Posterior cingulate gyrus (tissue), 11 donors: ENCODE data around the gene CSMD2.

Experiments used
- DNase-seq, 10 donors: peaks; one replicate each; pipeline versions ENCODE4 v3.0.0 to v3.0.0-alpha.2; 2020 to 2021; ENCODE audit warnings: mixed read lengths in 3 of 10
- intact Hi-C: fragments of 100-400 bp; cut with DNase I; formaldehyde crosslinking; loops from one replicate; pipeline ENCODE4 v1.15.1; 2023

The CSMD2 gene

DNA sequence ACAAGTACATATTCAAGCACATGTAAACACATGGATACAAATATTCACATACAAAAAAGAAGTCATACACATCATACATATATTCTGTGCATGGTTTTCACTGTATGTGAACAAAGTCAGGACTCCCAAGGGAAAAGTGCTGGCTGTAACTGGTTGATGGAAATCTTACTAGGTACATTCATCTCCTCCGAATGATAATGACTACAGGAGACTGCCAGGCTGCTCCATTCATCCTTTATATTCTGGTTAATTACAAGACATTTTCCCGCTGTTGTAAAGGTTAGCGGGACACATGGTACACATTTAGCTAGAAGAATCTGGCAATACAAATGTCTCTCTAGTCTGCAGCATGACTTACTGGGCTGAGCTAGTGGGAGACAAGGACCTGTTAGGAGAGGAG is 327.4 kb downstream of the CSMD2 start:
- no peak for DNase-seq
- intact Hi-C loops: no loop called here

GRCh38 chr1:33836911-33837310 is 328.1 kb downstream of the CSMD2 start:
- intact Hi-C loops: no loop called here
- no peak for DNase-seq

GRCh38 chr1:33828654-33829053 is 336.4 kb downstream of the CSMD2 start:
- intact Hi-C loops: no loop called here
- DNase-seq: no peak

GRCh38 chr1:33828059-33828458 is 337.0 kb downstream of the CSMD2 start:
- DNase-seq: no peak
- intact Hi-C loops: no loop called here

GRCh38 chr1:33826711-33827110 is 338.3 kb downstream of the CSMD2 start:
- intact Hi-C loops: no loop called here
- no peak for DNase-seq

GRCh38 chr1:33826311-33826710 is 338.7 kb downstream of the CSMD2 start:
- intact Hi-C loops: no loop called here
- DNase-seq: no peak

GRCh38 chr1:33825506-33825905 is 339.5 kb downstream of the CSMD2 start:
- intact Hi-C loops: no loop called here
- DNase-seq: no peak

DNA sequence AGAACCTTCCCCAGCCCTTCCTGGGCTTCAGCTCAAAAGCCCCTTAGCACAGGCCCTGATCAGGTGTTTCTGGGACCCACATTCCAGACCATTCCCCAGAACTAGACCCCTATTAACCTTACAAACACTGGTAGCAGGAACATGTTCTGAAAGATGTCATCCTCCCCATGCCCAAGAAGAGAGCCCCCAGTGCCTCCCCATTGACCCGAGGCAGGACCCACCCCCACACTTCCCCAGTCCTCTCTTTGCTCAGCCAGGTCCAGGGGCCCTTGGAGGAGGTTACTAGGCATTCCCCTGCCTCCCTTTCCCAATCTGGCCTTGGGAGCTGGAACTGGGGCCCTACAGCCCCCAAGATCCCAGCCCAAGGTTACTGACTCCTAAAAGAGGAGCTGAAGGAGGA is 340.1 kb downstream of the CSMD2 start:
- intact Hi-C loops: no loop called here

DNA sequence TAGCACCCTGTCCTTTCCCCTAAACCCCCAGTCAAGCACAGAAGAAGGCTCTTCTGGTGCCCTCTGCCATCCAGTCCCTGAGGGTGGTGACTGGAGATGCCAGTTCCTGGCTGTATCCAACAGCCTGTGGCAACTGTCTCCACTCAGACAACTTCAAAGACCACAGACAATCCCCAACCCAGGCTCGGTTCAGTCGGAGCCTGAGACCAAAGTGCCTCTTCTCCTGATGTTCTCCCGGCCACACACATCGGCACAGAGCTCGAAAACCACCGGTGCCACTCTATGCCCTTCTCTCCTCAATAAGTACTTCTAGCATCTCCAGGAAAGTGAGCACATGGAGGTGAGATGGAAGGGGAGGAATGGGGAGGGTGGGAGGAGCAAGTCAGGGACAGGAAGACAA is 340.7 kb downstream of the CSMD2 start:
- DNase-seq: no peak
- intact Hi-C loops: no loop called here

More for the DNA sequence above, 340.1 kb downstream of the CSMD2 start:
- DNase-seq: no peak

DNA sequence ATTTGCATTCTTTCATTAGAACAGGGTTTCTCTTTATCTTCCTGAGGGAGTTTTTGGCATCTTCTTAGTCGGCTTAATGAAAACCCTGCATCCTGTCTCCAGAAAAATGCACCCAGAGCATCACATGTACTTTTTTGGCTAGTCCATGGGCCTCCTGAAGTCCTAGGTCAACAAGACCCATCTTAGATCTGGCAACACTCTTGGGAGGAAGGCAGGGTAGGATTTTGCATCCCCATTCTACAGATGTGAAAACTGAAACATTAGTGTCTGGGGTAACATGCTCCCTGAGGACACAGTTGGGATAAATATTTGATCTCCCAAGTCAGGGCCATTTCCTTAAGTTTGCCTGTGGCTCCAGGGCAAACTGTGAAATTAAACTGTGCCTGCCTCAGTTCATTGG is 341.2 kb downstream of the CSMD2 start:
- DNase-seq: no peak
- intact Hi-C loops: no loop called here

DNA sequence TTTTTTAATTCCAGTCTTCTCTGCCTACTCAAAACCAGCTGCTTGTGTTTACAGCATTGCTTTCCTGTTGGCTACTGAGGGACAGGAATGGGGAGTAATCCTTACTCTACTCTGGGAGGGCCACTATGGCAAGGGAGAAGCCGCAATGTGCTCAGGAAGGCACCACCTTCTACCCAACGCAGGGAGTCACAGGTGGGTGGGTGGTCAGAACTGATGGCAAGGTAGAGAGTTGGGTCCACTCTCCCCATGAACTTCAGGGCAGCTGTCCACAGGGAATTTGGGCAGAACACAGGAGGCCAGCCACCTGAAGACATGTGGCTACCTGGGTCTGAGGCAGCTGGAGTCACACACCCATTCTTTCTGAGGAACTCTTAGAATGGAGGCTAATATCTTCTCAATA is 341.6 kb downstream of the CSMD2 start:
- no peak for DNase-seq
- intact Hi-C loops: no loop called here

DNA sequence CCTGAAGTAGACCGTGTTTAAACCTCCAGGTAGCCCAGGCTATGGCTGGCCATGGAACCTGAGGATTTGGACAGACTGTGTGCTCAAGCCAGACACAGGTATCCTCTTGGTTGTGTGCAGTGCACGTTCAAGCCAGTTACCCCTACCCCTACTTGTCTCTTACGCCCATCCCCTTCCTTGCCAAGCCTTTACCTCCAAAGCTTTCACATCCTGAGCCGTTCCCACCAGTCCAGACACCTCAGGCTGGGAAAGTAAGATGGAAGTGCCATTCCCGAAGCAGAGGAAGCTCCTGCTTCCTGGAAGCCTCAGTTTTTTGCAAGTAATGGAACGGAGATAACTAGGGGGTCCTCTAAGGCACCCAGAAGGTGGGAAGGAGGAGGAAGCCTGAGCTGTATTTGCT is 342.6 kb downstream of the CSMD2 start:
- DNase-seq: no peak
- intact Hi-C loops: no loop called here

GRCh38 chr1:33821291-33821690 is 343.7 kb downstream of the CSMD2 start:
- DNase-seq: no peak
- intact Hi-C loops: no loop called here

GRCh38 chr1:33820804-33821203 is 344.2 kb downstream of the CSMD2 start:
- intact Hi-C loops: no loop called here
- no peak for DNase-seq

- DNase-seq: no peak
- intact Hi-C loops: no loop called here
Observed at GRCh38 chr1:33819913-33820311, 345.1 kb downstream of the CSMD2 start.

- intact Hi-C loops: no loop called here
- no peak for DNase-seq
Observed at GRCh38 chr1:33819290-33819912, 345.6 kb downstream of the CSMD2 start.

GRCh38 chr1:33818071-33818470 is 347.0 kb downstream of the CSMD2 start:
- intact Hi-C loops: no loop called here
- DNase-seq: no peak

GRCh38 chr1:33815061-33815460 is 350.0 kb downstream of the CSMD2 start:
- DNase-seq: no peak
- intact Hi-C loops: no loop called here

DNA sequence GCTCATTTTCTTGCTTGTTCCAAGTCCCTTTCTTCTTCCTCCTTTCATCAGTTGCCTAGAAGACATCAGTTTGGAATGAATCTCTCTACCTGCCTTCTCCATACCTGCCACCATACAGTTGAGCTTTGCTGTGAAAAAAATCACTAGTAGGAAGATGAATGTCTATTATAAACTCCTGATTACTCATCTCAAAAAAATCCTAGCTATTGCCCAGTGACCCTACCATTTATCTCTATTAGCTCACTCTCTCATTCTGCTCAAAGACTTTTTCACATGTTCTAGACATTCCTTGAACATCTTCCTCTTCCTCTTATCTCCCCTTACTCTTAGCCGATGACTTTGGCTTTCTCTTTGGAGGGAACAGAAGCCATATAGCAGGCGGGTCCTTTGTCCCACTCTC is 350.9 kb downstream of the CSMD2 start:
- intact Hi-C loops: no loop called here

GRCh38 chr1:33810571-33810970 is 354.5 kb downstream of the CSMD2 start:
- intact Hi-C loops: no loop called here
- DNase-seq: no peak

More for the DNA sequence above, 350.9 kb downstream of the CSMD2 start:
- DNase-seq: no peak

DNA sequence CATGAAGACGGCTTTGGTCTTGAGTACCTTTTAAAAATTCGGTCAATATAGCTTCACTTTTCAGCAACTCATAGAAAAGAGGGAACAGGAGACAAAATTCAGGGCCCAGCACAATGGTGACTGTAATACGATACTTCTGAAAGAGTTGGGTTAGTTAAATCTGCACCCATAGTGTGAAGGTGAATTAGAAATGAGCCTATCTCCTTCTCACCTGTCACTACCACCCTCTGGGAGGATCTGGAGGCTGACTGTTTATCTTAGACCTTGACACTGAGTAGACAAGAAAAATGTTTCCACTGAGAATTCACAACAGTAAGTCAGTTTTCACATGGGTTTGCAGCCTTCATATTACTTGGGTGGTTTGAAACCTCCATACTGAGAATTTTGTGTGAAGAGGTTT is 359.0 kb downstream of the CSMD2 start:
- DNase-seq: no peak
- intact Hi-C loops: no loop called here

- DNase-seq: no peak
Observed at GRCh38 chr1:33802268-33802667, 362.8 kb downstream of the CSMD2 start.

DNA sequence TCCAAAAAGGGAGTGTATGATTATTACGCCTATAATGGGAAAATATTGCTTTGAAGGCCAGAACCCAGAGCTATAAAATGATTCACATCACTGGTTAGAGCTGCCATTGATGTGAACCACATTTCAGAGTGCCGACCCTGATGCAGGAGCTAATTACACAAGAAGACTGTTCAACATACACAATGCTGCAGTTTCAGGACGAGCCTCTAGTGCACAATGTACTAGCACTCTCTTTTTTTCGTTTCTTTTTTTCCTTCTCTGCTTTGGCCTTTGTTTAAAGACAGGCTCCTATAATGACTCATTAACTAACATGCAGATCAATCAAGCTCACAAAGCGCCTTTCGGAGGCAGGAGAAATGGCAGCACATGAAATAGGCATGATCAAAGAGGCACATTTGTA is 367.2 kb downstream of the CSMD2 start:
- intact Hi-C loops: no loop called here
- no peak for DNase-seq

More at GRCh38 chr1:33802268-33802667, 362.8 kb downstream of the CSMD2 start:
- intact Hi-C loops: no loop called here
